Bone marrow (tissue), 2 donors: ENCODE results near the gene KCNIP1.

ENCODE experiments used
- DNase-seq, 2 donors: peaks; one replicate each; lab custom pipeline; 2025; lab: John Stamatoyannopoulos, UW

KCNIP1 gene

DNA sequence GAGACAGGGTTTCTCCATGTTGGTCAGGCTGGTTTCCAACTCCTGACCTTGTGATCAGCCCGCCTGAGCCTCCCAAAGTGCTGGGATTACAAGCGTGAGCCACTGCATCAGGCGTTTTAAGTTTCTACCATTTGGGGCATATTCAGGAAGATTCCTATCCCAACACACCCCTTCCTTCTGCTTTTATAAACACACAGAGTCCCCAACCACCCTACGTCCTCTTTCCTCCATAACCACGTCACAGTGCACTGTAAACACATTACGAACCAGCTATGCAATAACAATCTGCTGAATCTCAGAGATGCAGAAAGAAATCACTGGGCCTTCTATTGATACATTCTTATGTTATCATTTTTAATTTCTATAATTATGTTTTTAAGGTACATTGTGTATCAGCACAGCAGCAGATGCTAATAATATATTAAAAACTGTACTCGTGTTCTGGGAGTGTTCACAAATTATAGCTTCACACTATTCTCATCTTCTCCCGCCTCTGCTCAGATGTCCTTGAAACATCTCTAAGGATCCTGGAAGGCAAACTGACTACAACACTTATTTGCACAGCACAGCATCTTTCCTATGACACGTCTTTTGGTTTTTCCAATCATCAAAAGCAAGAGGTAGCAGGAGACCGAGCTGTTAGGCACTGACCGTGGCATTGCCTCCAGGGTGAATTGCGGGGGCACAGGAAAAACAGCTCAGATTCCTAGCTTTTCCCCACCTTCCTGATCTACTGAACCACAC, 60.2 kb downstream of the KCNIP1 start:
- peak in 1 of 2 donors; percentile 10 for DNase-seq

DNA sequence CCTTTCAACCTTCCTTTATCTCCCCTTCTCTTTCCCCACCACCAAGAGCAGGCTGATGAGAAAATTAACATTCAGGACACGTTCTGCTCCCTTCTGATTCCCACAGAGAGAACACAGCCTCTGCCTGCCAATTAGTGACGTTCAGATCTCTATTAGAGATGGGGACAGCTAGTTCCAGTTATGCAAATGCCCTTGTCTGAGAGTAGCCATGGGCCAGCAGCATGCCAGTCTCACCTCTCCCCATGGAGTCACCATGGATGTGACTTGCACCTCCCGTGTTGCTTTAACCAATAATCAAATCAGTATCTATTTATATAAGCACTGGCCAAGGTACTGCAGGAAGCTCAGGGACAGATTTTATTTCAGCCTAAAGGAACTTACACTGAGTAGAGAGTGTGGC, 61.3 kb downstream of the KCNIP1 start:
- DNase-seq: no peak

DNA sequence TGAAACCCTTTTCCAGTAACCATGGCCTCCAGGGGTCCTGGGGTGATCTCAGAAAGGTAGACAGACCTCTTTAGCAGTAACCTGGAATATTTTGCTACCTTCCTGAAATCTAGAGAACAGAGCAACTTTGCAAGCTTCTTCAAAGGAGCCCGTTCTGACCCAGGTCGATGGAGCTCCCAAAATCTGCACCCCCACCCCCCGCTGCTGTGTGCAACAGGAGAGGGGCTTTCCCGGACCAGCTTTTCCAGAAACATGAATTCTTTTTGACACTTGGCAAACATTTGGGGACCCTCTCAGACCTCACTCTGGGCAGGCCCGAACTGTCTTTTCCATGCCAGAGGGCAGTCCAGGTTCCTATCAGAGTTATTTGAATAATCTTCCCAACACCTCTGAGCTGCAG, 65.3 kb downstream of the KCNIP1 start:
- no peak for DNase-seq

DNA sequence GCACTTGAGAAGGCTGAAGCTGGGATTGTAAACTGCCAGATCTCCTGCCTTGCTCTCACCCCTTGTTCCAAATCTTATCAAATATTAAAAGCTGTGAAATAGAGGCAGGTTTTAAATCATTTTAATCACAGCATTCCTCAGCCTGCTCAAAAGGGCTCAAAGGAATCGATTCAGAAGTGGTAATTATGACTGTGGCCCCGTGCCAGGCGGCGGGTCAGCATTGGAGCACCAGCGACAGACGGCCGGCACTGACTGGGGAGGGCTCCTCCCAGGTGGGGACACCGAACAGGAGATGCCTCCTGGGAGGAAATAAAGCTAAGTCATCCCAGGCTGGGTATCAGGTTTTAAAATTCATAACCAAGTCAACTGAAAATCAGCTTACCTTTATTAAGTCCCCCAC, 66.7 kb downstream of the KCNIP1 start:
- DNase-seq: no peak

DNA sequence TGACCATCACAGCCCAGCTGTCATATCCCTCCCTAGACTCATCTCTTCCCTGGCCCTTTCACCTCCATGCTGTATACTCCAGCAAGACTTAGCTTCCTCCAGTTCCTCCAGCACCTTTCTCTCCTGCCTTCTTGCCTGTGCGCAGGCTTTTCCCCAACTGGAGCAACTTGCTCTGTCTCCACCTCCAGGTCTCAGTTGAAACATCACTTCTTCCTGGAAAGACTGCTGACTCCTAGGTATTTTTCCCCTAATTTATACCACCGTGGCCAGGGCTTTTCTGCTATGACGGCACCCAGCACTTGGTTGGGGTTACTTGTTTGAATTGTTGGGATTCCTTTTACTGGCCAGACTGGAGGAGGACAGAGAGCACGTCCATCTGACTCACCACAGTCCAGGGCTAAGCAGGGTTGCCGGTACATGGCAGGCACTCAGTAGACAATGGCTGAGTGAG, 67.5 kb downstream of the KCNIP1 start:
- DNase-seq: no peak

DNA sequence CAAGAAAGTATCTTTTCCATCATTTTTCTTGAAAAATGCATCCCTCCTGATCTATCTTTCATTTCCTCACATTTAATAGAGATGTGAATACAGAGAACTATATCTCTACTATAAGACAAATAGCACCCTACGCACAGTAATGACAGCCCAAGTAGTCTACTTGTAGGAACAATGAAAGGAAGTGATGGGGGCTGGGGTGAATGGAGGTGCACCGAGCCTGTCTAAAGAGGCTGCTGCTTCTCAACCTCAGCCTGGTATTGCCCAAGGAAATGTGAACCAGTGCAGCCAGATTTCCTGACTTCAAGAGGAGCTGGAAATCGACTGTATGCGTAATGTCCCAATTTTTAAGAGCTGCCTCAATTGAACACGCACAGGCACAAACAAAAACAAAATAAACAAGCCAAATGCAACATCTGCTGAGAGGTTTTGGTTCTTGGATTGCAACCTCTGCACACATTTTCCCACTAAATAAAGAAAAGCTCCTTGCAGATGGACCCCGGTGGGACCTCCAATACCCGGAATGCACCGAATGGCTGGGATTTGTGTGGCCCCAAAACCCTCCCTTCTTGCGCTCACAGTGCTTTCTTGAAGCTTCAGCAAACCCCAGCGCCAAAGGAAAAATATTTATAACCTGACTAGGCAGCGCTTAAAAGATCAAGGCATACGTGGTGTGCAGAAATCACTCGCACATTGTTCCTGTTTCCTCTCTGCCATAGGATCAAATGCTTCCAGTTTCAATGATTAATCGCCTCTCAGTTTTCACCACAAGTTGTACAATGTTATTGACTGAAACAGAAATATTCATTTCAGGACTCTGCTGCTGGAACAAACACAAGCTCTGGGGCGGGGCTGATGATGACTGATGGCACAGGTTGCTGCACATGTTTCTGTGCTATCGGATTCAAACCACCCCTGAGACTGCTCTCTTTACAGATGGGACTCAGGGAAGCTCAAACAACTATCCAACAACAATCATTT, 68.3 kb downstream of the KCNIP1 start:
- peak in 1 of 2 donors; percentile 25 for DNase-seq

DNA sequence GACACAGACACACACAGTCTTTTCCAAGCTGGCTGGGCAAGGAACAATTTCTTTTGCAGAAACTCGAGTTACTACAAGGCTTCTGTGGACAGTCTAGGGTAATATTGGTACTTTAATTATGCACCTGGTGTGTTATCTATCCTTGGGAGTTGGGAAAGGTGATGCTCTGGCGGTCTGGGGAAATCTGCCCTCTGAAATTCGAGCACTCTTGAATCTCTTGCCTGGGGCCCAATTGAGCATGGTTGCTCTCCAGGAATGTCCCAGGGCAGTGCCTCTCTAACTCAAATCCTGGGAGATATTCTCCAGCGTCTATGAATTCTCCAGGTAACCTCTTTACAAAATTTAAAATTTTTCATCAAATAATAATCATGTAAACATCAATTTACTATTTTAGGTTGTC, 69.3 kb downstream of the KCNIP1 start:
- DNase-seq: no peak

DNA sequence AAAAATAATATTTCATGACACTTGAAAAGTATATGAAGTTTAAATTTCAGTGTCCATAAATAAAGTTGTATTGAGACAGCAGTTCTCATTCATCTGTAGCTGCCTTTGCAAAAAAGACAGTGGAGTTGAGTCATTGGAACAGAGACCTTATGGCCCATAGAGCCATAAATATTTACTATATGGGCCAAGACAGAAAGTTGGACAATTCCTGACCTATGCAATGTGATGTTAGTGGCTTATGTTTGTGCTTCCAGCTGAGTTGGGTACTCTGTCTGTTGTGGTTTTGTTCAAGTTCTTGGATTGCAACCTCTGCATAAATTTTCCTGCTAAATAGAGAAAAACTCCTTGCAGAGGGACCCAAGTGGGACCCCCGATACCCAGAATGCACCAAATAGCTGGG, 69.8 kb downstream of the KCNIP1 start:
- no peak for DNase-seq

DNA sequence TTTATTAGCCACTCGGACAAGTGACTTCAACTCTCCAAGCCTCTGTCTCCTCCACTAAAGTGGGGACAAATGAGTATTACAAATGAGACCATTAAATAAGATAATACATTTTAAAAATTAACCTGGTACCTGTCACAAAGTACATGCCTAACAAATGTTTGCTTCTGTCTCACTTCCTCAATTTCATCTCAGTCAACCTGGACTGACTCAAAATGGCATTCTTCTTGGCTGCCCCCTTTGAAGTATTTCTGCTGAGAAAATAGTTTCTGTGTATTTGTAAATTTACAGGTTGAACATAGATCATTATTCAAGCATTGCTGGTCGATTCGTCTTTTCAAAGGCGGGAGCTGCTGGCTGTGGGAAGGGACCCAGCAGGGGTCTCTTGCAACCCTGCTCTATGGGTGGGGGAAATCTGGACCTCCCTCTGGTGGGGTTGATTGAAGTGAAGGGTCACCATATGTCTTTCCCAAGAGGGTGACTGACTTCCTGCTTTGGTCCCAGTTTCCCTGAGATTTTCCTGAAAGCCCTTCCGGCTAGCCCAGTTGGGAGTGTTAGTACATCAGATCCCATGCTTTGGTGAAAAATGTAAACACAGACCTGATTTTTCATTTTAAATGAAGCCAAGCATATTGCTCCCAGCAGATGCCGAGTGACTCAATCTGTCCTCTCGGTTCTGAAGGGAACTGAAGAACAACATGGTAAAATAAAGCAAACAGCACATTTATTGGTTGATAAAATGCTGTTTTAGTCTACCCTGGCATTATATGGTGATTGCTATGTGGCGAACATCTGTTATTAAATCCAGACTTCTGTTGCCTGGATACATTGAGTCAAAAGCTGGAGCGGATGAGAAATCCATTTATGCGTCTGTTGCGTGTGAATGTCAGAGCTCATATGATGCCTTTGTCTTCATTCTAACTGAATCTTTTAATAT, 73.0 kb downstream of the KCNIP1 start:
- DNase-seq: no peak

DNA sequence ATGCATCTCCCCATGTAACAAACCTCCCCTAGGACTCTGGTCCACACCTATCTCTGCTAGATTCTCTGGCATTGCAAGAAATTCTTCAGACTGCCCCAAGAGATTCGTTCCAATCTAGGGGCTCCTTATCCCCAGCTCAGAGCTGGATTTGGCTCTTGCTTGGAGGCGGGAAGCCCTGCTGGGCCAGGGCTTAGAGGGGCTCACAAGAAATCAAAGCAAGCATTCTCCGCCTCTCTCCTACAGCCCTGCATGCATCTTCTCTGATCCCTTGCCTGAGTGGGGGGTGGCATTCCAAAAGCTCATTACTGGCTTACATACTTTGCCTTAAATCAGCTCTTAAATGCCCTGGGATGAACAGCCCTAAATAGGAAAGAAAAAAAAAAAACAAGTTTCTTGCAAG, 75.8 kb downstream of the KCNIP1 start:
- DNase-seq: no peak

DNA sequence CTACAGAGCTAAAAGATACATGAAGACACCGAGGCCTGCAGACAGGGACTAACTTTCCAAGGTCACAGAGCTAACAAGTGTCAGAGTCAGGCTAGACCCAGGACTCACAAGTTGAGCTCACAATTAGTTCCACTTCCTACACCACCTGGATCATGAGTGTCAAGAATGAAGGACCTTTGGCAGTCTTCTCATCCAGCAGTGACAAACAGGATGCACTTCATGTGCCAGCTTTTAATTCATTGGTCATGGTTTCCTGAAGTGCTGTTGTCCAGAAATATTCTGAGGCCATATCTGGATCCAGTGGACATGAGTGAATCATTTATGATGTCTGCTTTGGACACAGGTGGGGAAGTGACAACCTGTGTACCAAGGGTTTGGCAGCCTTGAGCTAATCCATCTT, 77.4 kb downstream of the KCNIP1 start:
- no peak for DNase-seq

DNA sequence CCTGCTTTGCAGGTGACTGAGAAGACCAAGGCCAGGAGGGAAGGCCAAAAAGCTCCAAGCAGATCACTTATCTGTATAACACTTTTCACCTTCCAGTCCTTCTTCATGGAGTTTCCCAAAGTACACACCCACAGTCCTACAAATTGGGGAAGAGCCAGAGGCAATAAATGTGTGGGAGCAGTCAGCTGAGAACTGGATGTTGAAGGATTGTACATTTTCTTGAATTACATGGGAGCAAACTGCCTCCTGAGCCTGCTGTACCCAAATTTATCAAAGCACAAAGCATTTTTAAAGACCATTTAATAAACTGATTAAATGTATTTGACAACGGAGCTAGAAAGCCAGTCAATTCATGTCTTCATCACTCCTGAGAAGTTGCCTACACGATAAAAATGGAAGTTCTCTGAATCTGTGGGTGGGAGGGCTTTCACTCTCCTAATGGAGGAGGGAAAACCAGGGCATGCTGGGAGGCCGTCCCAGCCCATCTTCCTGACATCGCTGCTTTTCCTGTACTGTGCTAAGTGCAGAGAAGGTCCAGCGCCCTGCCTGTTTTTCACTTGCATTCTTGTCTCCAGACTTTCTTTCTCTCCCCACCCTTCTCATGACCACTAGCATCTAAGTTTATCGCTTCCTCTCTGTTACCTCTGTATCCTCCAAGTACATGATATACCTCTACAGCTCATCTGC, 79.0 kb downstream of the KCNIP1 start:
- no peak for DNase-seq

DNA sequence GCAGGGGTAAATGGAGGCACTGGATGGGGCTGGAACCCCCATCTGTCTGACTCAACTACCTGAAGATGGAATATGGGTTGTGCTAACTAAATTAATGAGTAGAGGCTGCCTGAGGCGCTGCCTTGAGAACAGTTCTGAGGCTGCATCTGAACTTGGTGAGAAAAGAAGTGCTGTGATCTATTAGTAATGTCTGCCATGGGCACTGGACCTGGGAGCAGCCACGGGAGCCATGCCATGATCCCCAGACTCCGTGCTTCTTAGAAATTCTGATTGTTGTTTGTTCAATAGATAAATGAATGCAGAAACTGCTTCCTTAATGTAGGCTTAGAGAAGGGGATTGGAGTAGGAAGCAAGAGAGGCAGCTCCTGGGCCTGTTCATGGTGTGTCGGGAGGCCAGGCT, 80.2 kb downstream of the KCNIP1 start:
- DNase-seq: no peak

DNA sequence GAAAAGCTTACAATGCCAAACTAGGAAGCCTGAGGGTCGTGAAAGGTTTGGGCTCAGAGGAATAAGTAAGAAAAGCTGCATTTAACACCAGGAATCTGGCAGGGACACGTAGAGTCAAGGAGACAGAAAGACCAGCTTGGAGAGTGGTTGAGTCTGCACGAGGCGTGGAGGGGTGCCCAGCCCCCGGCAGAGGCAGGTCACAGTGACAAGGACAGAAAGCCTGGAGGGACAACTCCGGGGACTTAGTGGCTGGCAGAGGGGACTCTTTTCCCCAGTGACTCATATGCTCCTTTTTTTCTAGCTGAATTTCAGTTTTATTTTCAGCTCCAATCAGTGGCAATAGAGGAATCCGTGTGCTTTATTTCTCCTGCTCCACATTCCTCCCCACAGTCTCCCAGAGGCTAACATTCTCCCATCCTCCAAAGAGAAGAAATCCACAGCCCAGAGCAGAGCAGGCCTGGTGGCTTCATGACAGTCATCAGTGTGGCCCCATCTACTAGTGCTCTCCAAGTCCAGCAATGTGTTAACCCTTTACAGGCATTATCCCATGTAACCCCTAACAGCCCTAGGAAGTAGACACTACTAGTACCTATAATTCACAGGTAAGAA, 80.7 kb downstream of the KCNIP1 start:
- DNase-seq: no peak

DNA sequence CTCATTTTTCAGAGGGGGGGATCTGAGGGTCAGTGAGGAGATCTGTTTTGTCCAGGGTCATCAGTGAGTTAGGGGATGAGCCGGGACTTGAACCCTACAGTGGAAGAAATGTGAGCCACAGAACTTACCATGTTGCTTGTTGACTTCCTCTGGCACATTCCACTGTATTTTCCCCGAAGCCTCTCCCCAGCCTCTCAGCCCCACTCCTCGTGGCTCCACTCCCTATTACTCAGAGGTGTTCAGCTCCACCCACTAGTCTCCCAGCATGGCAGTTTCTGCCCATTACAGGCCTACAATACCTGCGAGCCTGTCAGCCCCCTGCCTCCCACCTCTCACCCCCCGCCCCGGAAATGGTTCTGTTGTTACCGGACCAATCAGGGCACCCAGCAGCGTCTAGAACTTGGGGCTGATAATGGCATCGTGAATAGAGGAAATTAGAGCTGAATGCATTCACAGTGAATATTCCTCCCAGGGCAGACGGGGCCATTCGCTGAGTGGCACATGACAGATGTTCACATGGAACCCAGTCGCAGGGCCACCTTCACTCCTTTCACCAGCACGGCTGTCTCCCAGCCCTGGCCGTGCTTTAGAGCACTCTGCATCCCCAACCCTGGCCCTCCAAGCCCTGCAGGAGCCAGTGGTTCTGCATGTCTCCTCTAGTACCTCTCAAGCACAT, 81.6 kb downstream of the KCNIP1 start:
- no peak for DNase-seq

DNA sequence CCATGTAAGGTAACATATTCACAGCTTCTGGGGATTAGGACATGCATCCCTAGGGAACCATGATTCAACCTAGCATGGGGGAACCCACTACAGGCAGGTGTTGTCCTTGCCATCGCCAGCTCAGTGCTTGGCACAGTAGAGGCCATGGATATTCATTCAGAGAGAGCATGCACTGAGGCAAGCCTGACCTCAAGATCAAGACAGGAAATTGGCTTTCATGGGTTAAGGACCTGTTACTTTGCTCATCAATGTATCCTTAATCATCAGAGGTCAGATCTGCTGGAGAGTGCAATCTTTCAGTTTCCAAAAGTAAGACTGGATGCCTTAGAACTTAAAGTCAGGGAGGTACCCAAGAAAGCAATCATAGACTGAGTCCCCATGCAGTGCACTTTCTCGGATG, 84.0 kb downstream of the KCNIP1 start:
- no peak for DNase-seq

DNA sequence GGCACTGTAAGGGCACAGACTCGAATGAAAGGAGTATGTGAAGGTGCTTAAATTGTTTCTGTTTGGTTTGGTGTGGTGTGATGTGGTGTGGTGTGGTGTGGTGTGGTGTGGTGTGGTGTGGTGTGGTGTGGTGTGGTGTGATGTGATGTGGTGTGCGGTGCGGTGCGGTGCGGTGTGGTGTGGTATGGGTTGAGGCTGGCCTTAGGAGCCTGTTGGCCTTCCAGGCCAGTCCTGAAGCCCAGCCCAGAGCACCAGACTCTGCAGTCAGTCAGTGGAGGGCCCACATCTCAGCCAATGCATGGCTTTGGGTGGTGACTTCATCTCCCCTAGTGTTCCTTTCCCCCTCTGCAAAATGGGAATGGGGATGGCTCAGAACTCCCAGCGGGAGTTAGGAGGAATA, 85.8 kb downstream of the KCNIP1 start:
- no peak for DNase-seq

DNA sequence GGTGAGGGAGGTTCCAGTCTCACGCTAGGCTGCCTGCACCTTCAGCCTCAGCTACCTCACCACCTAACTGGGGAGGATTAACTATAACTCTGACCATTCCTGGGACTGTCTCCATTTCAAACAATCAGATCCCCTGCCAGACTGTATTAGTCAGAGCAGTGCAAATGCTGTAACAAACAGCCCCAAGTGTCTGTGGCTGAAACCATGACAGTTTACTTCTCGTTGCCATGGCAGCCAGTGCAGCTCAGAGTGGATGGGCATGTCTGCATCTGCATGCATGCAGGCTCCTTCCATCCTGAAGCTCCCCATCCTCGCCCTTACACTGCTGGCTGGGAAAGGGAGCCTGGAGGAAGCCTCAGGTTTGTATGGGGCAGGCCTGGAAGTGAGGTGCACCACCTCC, 86.7 kb downstream of the KCNIP1 start:
- DNase-seq: no peak

DNA sequence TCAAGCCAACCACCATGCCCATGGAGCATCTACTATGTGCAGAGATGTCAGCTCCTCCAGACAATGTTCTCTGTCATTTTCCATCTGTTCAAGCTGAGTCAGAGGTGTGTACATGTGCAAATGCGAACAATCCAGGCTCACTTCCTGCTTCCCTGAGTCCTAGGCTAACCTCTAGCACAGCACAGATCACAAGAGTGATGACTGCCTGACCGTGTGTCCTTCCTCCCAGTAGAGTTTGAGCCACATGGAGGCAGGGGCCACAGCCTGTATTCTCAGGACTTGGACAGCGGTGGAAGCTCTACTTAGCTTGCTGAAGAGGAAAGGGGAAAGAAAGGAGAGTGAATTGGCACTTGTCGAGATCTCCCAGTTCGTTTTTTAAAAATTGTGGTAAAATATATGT, 87.2 kb downstream of the KCNIP1 start:
- no peak for DNase-seq

DNA sequence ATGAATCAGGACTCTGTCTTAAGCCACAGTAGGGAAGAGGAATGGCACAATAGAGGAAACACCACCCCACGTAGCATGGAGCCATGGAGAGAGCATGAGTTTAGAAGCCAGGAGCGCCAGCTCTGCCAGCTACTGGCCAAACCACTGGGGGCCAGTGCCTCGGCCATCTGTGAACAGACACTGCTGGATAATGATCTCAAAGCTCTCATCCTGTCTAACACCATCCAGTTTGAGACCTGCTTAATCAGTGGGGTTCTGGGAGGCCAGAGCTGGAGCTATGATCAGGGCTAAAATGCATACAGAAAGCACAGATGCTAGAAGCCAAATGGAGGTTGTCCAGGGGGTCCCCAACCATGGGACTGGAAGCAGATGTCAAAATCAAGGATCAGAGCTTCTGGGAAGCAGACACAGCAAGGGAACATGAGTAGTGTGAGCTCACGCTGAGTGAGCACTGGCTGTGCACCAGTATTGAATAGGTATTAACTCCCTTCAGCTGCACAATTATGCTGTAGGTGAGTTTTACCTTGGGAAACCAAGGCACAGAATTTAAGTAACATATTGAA, 92.7 kb downstream of the KCNIP1 start:
- DNase-seq: no peak
